ENCODE results near the gene RFNG.

DNA sequence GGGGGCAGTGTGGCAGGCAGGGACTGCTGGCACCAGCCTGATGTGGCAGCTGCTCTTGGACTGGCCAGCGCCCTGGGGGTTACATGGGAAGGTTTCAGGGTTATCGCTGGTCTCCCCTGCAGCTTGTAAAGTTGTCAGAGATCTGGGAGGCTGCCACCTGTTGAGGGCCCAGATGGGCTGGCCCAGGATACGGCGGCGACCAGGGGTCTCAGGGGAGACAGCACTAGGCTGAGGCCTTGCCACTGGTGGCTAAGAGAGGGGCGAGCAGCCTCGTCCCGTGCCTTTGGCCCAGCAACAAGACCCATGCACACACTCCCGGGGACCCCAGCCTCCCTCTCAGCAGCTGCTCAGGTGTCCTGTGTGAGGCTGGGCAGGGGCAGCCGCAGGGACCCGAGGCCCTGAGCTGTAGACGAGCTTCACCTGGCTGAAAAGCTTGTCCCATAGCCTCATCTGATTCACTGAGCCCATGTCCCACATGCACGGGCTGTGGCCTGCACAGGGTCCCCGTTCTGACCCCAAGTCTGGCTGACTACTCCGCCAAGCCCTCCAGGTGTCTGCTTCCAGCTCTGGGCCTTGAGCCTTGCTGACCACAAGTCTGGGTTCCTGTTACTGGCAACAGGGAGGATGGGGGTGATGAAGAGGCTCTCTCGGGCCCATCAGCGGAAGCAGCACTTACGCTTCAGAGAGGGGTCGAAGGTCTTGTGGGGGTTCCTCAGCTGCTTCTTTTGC, 7.8 kb upstream of the RFNG start:
- TF ChIP-seq, protein P1, sequence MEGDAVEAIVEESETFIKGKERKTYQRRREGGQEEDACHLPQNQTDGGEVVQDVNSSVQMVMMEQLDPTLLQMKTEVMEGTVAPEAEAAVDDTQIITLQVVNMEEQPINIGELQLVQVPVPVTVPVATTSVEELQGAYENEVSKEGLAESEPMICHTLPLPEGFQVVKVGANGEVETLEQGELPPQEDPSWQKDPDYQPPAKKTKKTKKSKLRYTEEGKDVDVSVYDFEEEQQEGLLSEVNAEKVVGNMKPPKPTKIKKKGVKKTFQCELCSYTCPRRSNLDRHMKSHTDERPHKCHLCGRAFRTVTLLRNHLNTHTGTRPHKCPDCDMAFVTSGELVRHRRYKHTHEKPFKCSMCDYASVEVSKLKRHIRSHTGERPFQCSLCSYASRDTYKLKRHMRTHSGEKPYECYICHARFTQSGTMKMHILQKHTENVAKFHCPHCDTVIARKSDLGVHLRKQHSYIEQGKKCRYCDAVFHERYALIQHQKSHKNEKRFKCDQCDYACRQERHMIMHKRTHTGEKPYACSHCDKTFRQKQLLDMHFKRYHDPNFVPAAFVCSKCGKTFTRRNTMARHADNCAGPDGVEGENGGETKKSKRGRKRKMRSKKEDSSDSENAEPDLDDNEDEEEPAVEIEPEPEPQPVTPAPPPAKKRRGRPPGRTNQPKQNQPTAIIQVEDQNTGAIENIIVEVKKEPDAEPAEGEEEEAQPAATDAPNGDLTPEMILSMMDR (IDR thresholded peaks at IDR 0.05) = no peak
- TF ChIP-seq EP300 (IDR thresholded peaks at IDR 0.05) = no peak
- TF ChIP-seq POLR2A (IDR thresholded peaks at IDR 0.05) = no peak
